Urothelium cell line (cell line): ENCODE data around the gene GRID1.

ENCODE experiments used
- DNase-seq: peaks from one replicate; pipeline ENCODE4 v3.0.0; 2011; ENCODE audit warnings: low spot score, mixed read lengths
- FAIRE-seq: peaks from 2 replicates; lab custom pipeline; 2011; peaks lifted over from hg19 to GRCh38; lab: Jason Lieb, UNC

Gene GRID1

GRCh38 chr10:85620807-85621206, 745.8 kb downstream of the GRID1 start:
- FAIRE-seq (no peak), DNase-seq (no peak)

DNA sequence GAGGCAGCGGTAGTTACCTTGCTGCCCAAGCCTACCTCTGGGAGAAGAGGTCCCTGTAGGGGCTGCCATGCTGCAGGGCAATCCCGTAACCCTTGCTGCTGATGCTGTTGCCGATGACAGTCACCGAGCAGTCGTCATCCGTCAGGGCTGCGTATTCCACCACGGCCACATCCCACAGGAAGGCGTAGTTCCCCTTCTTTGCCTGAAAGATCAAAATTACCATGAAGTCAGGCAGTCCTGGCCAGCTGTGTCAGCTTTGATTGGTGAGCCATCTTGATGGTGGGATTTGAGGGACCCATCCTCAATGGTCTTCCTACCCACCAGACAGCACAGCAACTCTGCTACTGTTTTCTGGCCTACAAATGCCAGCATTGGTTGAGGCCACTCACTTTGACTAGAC, 746.8 kb downstream of the GRID1 start:
- DNase-seq: no peak
- peak; percentile 61 for FAIRE-seq

DNA sequence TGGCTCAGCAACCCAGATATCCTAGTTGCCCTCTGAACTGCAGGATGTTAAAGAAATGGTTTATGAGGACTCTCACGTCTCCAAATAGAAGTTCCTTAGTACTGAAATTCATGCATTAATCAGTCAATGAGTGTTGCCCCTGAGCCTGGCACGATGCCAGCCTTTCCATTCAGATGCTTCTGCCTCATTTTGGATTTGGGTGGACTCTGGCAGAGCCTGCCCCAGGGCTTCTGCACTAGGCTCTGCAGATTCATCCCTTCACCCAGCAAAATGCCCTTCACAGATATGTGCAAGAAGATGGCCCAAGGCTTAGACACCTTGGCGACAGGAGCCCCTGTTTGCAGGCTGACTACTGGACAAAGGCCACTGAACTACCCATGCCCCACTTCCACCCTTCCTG, 747.8 kb downstream of the GRID1 start:
- no peak for DNase-seq
- FAIRE-seq: no peak

- DNase-seq (no peak), FAIRE-seq (no peak)
These were observed 748.6 kb downstream of the GRID1 start for GRCh38 chr10:85617751-85618546.

GRCh38 chr10:85615556-85615955, 751.0 kb downstream of the GRID1 start:
- no peak for DNase-seq
- no peak for FAIRE-seq

DNA sequence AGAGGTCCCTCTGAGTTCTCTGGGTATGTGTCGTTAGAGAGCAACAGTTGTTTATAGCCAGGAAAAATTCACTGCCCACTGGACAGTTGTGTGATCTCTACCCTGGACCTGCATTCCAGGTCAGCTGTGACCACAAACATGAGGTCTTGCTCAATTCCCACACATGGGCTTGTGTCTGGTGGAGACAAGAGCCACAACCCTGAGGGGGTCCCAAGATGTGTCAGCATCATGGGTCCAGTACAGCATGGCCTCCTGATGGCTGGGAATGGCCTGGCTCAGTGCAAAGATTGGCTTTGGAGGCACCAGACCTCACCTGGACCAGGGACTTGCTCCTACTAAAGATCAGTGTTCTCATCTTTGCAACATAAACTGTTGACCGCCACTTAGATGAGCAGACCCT, 751.6 kb downstream of the GRID1 start:
- FAIRE-seq: no peak
- no peak for DNase-seq

DNA sequence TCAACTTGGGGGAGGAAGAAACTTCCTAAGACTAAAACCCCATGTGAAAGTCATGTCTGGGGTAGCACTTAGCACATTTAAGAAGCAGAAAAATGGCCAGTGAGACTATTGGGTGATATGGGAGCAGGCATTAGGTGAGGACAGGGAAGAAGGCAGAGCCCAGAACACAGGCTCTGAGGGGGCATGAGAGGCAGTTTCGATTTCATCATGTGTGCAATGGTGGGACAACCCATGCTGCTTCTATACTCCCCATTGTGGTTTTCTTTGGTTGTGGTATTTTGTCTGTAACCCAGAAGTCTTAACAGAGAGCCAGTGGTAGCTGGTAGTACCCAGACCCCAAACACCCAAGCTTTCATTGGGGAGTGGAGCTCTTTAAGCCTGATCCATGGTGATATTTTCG, 752.0 kb downstream of the GRID1 start:
- DNase-seq (no peak), FAIRE-seq (no peak)

DNA sequence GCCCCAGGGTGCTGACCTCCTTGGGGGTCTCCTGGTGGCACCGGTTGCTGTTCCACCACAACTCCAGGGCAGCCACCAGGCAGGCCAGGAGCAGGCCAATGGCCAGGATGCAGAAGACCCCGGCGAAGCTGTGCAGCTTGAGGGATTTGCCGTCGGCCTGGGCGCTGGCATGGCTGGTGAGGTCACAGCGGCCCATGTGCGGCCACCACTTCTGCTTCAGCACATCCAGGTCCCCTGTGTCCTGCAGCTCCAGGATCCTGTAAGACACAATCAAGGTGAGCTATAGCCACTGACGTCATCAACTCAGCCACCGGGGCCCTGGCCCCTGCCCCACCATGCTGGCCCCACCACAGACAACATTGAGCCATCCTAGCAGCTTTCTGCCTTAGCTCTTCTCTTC, 753.2 kb downstream of the GRID1 start:
- FAIRE-seq (no peak), DNase-seq (no peak)

DNA sequence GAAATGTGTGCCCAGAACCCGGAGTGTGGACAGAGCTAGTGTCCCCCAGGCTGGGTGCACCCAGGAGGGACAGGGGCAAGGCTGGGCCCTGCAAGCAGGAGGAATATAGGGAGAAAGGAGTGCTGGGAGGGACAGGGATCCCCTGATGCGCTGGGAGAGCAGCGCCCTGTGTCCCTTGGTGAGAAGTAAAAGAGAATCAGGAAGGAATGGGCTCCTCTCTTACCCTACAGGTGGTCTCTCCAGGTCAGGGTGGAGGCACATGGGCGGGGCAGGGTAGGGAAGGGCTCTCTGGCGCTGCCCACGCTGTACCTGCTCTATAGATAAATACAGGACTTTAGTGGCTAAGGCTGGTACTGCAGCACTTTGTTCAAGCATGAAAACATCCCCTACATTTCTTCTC, 753.8 kb downstream of the GRID1 start:
- no peak for FAIRE-seq
- DNase-seq: no peak

DNA sequence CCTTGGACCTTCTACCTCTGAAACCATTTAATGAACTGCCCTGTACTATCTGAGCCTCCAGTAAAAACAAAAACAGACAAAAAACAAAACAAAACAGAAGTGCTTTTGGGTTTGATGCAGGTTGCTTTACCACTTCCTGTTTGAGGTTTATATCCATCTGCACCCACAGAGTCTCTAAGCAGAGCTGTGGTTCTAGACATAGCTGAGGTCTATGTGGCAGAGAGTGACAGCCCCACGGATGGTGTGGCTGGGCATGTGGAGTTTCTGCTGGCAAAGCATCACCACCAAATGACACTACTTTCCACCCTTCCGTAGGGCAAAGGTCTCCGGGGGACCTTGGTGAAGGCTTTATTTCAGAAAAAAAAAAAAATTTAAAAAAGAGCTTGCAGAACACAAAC, 754.2 kb downstream of the GRID1 start:
- FAIRE-seq (no peak), DNase-seq (no peak)

- no peak for FAIRE-seq
- no peak for DNase-seq
These were observed 754.7 kb downstream of the GRID1 start for GRCh38 chr10:85611746-85612377.

GRCh38 chr10:85611093-85611740, 755.4 kb downstream of the GRID1 start:
- FAIRE-seq (no peak), DNase-seq (no peak)

GRCh38 chr10:85610381-85611092, 756.1 kb downstream of the GRID1 start:
- FAIRE-seq: no peak

DNA sequence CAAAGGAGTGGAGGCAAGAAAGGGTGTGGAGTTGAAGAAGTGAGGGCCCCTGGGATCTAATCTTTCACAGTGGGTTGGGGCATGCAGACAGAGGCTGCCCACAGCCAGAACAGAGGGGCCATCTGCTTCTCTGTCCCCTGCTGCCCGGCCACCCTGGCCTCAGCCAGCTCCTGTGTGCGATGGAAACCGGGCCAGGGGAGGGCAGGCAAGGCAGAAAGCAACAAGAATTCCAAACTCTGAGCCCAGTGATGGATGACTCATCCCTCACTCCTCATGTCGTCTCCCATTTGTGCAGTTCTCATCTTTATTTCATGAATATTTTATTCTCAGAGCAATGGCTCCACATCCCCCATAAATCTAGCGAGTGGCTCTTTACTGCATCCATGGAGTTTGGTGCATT, 757.1 kb downstream of the GRID1 start:
- FAIRE-seq: no peak
- no peak for DNase-seq

More at GRCh38 chr10:85610381-85611092, 756.1 kb downstream of the GRID1 start:
- DNase-seq: no peak

DNA sequence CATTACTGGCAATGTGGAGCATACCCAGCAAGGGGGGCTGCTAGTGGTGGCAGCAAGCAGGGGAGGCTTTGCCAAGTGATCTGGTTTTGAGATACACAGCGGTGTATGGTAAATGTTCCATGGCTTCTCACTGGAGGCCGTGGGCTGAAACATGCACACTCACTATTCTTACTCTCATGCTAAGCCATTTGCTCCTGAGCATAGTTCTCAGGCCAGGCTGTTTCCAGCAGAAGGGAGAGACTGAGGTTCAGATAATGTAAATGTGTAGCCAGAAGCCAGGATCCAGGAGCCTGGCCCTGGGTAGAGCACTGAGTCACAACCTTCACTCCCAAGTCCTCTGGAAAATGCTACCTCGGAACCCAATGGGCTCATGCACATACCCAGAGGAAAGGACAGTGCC, 757.9 kb downstream of the GRID1 start:
- DNase-seq (no peak), FAIRE-seq (no peak)

- DNase-seq (no peak), FAIRE-seq (no peak)
These were observed 759.4 kb downstream of the GRID1 start for GRCh38 chr10:85607043-85607695.

DNA sequence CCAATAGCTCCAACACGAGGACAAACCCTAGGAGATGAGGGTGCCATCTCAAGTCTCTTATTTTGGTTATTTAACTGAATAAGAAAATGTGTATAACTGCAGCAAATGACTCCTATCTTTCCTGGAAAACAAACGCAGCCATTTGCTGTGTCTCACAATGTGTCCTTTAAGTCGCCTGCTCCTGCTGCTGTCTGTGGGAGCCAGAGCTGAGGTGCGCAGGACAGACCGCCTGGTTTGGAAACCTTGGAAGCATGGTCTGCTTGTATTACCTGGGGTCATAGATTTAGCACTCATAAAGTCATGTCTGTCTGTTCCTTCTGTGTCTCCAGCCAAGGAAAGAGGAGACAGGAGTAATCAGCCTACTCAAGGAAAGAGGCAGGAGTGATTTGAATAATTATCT, 760.2 kb downstream of the GRID1 start:
- no peak for FAIRE-seq
- DNase-seq: no peak

DNA sequence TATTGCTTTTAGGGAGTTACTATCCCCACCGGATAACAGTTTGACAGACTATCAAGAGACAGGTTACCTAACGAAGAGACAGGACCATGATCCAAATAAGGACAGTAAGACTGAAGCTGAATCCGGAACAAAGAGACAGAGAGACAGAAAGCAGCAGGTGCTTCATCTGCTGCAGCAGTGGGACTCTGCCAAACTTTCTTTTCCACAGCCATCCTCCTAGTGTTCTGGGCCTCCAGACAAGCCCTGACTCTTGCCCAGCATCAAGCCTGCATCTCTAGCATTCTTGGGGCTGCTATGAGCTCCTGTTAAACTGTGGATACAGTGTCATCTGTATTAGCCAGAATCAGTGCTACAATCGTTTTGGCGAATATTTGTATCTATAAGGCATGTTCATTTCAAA, 761.7 kb downstream of the GRID1 start:
- DNase-seq (no peak), FAIRE-seq (no peak)

DNA sequence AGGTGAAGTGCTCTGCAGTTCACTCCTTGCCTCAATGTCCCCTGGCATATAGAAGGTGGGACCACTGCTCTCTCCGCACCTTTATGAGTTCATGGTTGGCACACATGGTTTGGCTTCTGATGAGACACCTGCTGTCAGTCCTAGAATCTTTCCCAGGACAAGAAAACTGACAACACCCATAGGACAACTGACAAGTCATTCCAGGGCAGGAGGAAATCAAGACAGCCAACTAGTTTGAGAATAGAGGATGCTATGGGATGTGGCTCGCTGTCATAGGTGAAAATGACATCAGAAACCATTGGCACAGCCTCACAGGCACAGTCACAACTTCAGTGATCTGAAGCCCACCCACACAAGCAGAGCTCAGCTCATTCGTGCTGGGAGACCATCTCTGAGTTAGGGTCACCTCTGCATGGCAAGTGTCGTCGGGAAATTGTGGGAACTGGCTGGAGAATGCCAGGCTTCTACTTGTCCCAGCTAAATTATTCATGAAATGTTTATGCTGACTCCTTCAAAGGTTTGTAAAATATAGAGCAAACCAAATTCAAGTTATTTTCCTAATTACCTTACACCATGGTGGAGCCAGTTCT, 762.4 kb downstream of the GRID1 start:
- FAIRE-seq: no peak
- DNase-seq: no peak

- FAIRE-seq (no peak), DNase-seq (no peak)
These were observed 763.2 kb downstream of the GRID1 start for GRCh38 chr10:85603151-85603940.
